Hematopoietic multipotent progenitor cell treated with erythropoietin and hydrocortisone succinate and interleukin-3 and kit ligand, for 4 days (in vitro differentiated cells): ENCODE data around the gene NKX6-2.
"Not testable (repeated sequence)": the region's sequence is repeated elsewhere in the genome, so short reads cannot be mapped to it uniquely, and the experiment has no call there.

Experiments
- DNase-seq: peaks from one replicate; pipeline ENCODE4 v3.0.0-alpha.2; 2015

NKX6-2 gene

GRCh38 chr10:132777441-132777840, 8.5 kb downstream of the NKX6-2 start:
- no peak for DNase-seq

- DNase-seq = no peak
Observed at GRCh38 chr10:132776821-132777220, 9.1 kb downstream of the NKX6-2 start.

DNA sequence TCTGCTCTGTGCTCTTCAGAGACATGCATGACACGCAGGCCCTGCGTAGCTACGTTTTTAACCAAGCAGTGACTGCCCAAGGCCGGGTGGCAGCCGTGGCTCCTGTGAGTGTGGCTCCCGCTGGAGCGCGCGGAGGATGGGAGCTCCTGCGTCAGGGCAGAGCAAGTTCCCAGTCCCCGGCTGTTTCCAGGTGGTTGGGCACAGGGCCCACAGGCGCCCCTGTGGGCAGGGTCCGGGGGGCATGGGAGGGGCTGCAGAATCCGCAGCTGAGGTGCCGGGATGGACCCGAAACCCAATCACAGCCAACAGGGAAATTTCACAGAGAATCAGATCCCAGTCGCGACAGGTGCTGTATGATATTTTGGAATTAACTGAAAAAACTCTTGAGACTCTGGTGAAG, 9.8 kb downstream of the NKX6-2 start:
- no peak for DNase-seq

DNA sequence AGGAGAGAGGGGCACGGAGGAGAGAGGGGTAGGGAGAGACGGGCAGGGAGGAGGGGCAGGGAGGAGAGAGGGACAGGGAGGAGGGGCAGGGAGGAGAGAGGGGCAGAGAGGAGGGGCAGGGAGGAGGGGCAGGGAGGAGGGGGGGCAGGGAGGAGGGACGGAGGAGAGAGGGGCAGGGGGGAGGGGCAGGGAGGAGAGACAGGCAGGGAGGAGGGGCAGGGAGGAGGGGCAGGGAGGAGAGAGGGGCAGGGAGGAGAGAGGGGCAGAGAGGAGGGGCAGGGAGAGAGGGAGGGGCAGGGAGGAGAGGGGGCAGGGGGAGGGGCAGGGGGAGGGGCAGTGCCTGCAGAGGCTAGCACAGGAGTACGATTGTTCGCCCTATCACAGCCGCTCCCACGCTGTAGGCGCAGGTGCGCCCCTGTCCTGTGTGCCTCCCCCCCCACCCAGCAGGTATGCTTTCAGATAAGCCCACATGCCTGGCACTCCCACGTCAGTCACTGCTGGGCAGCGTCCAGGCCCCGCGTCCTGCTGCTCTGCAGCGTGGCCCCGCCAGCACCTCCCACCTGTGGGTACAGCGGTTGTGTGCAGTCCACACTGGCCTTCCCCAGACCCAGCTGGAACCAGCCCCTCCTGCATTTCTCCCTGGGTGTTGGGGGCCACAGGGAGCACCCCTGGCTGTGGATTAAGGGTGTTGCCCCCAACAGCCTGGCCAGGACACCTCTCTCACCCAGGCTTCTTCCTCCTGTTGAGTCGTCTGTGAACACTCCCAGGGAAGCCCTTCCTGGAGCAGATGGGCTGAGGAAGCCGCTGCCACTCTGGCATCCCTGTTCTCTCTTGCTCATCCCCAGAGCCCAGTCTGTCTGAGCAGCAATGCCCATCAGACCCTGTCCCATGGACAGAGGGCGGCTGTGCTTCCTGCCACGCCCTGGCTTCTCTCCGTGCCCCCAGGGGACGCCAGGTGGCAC, 10.8 kb downstream of the NKX6-2 start:
- DNase-seq = no peak

DNA sequence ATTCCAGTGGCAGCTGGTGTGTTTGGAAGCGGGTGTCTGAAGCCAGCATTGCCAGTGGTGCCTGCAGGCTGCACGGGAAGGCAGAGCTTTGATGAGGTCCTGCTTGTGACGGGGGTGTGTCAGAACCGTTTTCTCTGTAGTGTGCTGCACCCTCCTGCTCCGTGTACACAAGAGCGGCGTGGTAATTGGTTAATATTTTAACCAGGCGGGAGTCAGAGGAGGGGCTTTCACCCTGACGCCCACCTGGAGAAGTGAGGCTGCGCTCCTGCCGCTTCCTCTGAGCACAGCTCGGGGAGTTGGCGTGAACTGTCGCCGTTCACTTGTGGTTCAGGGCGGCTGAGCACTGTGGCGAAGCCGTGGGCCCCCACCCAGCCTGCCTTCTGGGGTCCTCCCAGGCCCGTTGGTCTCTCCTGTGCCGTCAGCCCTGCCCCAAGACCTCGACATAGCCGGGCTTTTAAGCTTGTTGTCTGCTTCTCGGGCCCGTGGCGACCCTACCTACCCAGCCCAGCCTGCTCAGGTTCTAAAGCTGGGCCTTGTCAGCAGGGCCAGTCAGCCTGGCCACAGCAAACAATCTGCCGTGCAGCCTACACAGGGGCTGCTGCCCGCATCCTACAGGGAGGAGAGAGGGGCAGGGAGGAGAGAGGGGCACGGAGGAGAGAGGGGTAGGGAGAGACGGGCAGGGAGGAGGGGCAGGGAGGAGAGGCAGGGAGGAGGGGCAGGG, 11.6 kb downstream of the NKX6-2 start:
- no peak for DNase-seq

DNA sequence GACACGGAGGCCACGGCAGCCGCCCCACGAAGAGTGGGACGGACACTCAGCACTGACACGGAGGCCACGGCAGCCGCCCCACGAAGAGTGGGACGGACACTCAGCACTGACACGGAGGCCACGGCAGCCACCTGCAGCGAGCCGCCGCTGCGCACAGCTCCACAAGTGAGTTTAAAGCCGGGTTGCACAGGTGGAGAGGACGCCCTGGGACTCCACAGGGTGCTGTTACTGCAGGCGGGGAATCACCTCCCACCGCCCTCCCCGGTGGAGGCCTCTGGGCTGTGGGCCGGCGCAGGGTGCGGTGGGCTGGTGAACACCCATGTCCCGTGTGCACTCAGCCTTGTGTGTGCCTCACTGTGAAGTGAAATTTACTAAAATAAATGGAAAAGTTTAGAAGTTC, 13.1 kb downstream of the NKX6-2 start:
- DNase-seq = not testable (repeated sequence)

DNA sequence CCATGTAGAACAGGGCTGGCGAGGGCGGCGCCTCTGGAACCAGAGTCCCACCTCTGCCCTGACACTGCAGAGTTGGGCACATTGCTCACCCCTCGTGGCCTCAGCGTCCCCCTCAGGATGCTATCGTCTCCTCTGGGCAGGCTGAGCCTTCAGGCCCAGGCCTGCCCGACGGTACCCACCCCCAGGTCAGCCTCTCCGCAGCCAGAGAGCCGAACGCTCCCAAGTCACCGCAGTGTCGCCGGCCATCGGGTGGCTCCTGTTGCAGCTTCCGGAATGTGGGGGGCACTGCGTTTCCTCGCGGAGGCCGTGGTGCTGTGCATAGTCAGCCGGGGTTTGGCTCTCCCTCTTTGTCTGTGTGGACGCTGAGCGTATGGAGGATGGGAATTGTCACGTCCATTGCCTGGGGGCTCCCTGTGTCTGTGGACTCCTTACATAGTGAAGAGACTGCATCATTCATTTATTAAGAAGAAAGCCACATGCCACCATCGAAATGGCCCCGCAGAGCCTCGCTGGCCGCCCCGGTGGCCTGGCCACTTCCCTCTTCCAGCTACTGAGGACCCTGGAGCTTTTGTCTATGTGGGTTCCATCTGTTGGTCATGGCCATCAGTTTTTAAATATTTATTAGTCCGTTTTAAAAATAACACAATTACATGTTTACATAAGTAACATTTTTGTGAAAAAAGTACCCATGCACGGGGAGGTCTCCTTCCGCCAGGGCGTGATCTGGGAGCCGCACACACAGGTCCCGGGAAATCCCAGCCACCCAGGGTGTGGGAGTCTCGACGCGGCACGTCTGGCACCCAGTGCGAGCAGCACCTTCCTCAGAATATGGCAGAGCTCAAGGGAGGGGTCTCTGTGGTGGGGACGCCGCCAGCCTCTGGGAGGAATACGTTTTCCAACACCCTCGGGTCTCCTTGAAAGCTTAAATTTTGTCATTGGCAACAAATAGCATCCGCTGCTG, 15.6 kb downstream of the NKX6-2 start:
- DNase-seq = no peak

DNA sequence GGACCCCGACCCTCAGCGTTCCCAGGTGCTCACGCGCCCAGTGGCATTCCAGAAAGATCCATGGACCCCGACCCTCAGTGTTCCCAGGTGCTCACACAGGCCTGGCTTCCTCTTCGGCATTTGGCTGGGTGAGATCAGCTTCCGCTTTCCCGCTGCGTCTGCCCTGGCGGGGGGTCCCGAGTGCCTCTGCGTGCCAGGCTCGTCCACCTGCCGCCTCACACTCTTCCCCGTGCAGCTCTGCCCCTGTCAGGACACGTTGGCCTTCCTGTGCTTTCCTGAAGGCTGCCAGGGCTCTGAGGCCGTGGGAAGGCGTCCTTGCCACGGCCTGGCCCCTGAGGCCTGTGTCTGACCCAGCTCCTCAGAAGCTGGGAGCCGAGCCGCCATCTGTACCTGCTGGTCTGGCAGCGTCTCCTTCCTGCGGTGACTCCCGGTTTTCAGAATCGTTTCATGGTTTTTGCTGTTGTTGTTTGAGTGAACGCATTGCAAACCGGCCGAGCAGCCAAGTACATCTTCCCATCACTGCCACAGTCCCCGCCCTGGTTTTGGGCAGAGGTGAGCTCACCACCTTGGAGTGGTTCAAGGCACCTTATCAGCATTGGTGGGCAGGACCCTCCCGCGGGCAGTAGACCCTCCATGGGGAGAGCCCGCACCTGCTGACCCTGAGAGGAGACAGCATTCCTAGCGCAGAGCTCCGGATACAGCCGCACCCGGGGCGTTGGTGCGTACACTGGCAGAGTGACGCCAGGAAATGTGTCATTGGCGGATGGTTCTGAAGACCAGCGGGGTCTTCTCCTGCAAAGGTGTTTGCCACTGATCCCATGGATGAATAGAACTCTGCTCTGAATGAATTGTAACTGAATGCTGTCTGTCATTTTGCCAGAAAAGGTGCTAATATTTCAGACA, 17.4 kb downstream of the NKX6-2 start:
- DNase-seq = no peak

DNA sequence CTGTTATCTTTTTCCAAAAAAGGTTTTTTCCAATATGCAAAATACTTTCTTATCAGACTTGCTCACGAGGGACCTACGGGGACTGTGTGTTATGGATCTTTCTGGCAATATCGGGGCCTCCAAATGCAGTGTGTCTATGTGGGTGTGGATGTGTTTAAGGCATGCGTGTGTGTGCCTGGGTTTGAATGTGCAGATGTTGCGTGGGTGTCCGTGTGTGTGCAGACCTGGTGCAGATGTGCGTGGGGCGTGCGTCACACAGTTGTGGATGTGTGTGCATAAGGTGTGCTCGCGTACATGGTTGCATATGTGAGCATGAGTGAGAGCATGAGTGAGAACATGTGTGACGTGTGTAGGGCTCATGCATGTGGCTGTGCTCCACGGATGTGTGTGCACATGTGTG, 19.7 kb downstream of the NKX6-2 start:
- DNase-seq = no peak

GRCh38 chr10:132765435-132765834, 20.5 kb downstream of the NKX6-2 start:
- no peak for DNase-seq

- DNase-seq = no peak
Observed at GRCh38 chr10:132764108-132764507, 21.8 kb downstream of the NKX6-2 start.

DNA sequence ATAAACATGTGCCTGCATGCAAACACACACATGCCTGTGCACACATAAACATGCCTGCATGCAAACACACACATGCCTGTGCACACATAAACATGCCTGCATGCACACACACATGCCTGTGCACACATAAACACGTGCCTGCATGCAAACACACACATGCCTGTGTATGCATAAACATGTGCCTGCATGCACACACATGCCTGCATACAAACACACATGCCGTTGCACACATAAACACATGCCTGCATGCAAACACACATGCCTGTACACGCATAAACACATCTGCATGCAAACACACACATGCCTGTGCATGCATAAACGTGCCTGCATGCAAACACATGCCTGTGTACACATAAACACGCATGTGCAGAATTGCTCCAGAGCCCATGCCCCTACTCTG, 22.4 kb downstream of the NKX6-2 start:
- no peak for DNase-seq

DNA sequence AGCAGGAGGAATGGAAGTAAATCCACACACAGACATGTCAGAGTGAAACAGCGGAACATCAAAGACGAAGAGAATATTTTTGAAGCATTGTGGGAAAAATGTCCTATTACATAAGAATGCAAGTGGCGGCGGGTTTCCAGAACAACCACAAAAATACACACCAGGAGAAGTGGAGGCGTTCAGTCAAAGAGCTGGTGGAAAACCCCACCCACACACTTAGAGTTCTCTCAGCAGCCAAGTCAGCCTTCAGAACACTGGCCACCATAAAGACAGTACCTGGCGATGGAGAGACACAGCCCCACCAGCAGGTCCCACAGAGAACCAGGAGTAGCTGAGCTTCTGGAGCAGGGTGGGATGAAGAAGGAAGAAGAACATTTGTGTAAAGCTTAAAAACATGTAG, 23.7 kb downstream of the NKX6-2 start:
- no peak for DNase-seq

DNA sequence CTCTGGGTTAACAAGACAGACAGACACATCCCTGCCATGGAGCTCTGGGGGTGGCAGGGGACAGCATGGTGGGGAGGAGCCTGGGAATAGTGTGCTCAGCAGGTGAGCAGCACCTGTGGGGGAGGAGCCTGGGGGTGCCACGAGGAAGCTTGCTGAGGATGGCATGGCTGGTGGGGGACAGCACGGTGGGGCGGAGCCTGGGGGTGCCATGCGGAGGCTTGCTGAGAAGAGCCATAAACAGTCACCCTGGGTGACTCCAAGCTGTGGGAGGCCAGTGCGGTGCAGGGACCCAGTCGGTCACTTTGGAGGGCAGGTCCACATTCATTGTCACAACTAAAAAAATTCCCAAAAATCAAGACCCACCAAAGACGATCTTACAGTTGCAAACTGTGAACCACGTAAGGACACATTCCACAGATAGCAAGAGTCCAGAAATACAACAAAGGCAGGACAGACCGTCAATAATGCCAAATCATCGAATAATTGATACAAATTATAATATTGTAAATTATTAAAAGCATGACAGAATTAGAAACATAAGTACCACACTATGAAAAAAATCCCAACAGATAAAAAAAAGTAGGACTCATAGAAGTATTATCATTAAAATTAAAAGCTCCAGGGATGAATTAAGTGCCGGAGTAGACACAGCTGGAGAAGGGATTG, 24.4 kb downstream of the NKX6-2 start:
- DNase-seq = no peak

DNA sequence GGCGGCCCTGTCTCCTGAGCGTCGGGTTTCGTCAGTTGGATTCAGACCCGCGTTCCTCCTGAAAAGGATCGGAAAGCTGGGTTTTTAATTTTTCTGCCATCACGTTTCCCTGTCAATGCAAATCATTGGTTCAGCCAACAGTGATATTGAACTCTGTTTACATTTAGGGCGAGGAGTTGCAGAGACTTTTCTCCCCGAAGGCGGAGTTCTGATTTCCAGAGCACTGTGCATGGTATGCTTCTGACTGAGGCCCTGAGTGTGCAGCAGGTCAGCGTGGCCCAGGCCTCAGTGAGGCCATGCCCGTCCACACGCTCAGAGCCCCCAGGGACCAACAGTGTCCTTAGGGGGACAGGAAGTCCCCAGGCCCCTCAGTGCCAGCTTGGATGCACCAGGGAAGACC, 27.1 kb downstream of the NKX6-2 start:
- no peak for DNase-seq

GRCh38 chr10:132757171-132757570, 28.8 kb downstream of the NKX6-2 start:
- no peak for DNase-seq

DNA sequence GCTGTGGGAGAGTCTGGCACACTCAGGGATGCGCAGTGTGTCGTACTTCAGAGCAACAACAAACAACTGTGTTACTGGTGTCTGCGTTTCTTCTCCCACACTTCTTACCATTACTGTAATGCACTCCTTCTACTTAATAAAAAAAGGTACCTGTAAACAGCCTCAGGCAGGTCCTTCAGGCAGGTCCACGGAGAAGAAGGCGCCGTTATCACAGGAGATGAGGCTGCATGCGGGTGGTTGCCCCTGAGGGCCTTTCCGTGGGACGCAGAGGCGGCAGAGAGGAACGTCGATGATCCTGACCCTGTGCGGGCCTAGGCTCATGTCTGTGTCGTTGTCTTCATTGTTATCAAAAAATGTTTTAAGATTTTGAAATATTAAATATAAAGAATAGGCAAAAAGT, 29.4 kb downstream of the NKX6-2 start:
- no peak for DNase-seq

- no peak for DNase-seq
Observed at GRCh38 chr10:132755166-132755711, 30.7 kb downstream of the NKX6-2 start.

GRCh38 chr10:132754071-132754470, 31.9 kb downstream of the NKX6-2 start:
- DNase-seq = no peak

DNA sequence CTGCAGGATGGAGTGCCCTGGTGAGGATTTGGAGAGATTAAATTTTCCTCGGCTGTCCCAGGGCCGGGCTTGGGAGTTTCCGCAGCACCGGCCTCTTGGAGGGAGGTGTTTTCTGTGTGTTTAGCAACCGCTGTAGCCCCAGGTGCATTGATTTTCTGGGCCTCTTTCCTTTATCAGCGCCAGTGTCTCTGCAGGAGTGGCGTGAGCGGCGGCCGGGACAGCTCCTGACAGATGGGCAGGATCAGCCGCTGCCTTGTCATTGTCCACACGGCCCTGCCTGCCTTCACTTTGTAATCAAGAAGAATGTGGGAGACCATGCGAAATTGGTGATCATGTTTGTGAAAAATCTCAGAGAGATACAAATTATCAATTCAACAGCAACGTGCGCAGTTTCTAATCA, 32.4 kb downstream of the NKX6-2 start:
- no peak for DNase-seq

- DNase-seq = no peak
Observed at GRCh38 chr10:132752961-132753360, 33.0 kb downstream of the NKX6-2 start.
